Spleen (tissue), 7 donors: ENCODE measurements around the gene WDR41.

ENCODE experiments used
- POLR2AphosphoS5 ChIP-seq, 3 donors: sonication (generic); formaldehyde crosslinking; IDR thresholded peaks; one replicate each; pipeline ENCODE4 v1.5.1; 2017; ENCODE audit warnings: antibody characterized with exemption in 3 of 3
- TF ChIP-seq, protein P1 (sequence below), 11 experiments: fragments of 200-600 bp in 7 of 11; fragments of 450-650 bp in 4 of 11; sonication (generic) in 4 of 11; IDR thresholded peaks in 8 of 11; conservative IDR thresholded peaks in 3 of 11; 1 replicate in 7 of 11; 2 replicates in 4 of 11; pipeline versions ENCODE4 v1.4.0 to v1.8.0; 2016 to 2021; ENCODE audit warnings: antibody characterized with exemption in 11 of 11, inconsistent platforms in 4 of 11, mild to moderate bottlenecking in 1 of 11
- donor health status: DM: no; HTN: no; CAD: no; lungs with moderate emphysema.
- donor health status: DM: no; HTN: no; CAD: no.
- donor health status: DM: no; HTN: no; CAD: no.

GRCh38 chr5:77461287-77461686 is 30.8 kb downstream of the WDR41 start:
- TF ChIP-seq, protein P1, sequence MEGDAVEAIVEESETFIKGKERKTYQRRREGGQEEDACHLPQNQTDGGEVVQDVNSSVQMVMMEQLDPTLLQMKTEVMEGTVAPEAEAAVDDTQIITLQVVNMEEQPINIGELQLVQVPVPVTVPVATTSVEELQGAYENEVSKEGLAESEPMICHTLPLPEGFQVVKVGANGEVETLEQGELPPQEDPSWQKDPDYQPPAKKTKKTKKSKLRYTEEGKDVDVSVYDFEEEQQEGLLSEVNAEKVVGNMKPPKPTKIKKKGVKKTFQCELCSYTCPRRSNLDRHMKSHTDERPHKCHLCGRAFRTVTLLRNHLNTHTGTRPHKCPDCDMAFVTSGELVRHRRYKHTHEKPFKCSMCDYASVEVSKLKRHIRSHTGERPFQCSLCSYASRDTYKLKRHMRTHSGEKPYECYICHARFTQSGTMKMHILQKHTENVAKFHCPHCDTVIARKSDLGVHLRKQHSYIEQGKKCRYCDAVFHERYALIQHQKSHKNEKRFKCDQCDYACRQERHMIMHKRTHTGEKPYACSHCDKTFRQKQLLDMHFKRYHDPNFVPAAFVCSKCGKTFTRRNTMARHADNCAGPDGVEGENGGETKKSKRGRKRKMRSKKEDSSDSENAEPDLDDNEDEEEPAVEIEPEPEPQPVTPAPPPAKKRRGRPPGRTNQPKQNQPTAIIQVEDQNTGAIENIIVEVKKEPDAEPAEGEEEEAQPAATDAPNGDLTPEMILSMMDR (IDR thresholded peaks at IDR 0.05 in 8 of 11, conservative IDR thresholded peaks at IDR 0.05 in 3 of 11) = no peak
- TF ChIP-seq POLR2AphosphoS5 (IDR thresholded peaks at IDR 0.05) = no peak
